Tibial nerve (tissue), 3 donors: ENCODE results near the gene GRIP2.

Experiments used
- POLR2A ChIP-seq, 2 donors: fragments of 450-650 bp; IDR thresholded peaks; one replicate each; pipeline ENCODE4 v1.6.1; 2017; ENCODE audit warnings: antibody characterized with exemption in 2 of 2, mild to moderate bottlenecking in 2 of 2, moderate library complexity in 2 of 2
- TF ChIP-seq, protein P1 (sequence below), 5 experiments: fragments of 200-600 bp in 3 of 5; fragments of 450-650 bp in 2 of 5; sonication (generic) in 3 of 5; IDR thresholded peaks; one replicate each; pipeline ENCODE4 v1.5.1; 2016 to 2019; ENCODE audit warnings: antibody characterized with exemption in 5 of 5, mild to moderate bottlenecking in 3 of 5, moderate library complexity in 2 of 5

- TF ChIP-seq, protein P1, sequence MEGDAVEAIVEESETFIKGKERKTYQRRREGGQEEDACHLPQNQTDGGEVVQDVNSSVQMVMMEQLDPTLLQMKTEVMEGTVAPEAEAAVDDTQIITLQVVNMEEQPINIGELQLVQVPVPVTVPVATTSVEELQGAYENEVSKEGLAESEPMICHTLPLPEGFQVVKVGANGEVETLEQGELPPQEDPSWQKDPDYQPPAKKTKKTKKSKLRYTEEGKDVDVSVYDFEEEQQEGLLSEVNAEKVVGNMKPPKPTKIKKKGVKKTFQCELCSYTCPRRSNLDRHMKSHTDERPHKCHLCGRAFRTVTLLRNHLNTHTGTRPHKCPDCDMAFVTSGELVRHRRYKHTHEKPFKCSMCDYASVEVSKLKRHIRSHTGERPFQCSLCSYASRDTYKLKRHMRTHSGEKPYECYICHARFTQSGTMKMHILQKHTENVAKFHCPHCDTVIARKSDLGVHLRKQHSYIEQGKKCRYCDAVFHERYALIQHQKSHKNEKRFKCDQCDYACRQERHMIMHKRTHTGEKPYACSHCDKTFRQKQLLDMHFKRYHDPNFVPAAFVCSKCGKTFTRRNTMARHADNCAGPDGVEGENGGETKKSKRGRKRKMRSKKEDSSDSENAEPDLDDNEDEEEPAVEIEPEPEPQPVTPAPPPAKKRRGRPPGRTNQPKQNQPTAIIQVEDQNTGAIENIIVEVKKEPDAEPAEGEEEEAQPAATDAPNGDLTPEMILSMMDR (IDR thresholded peaks at IDR 0.05) = no peak
- no peak for TF ChIP-seq POLR2A (IDR thresholded peaks at IDR 0.05)
Measured at GRCh38 chr3:14539384-14539741, 779 bp downstream of the GRIP2 start.
